K562 (cell line): ENCODE results near the gene ADGRB2. TPM values are rescaled to one million over a fixed set of nuclear protein-coding genes. Genes with fewer than 3 reads are reported as not detected.

ENCODE experiments used
- ARID1B ChIP-seq: fragments of 450-650 bp; IDR thresholded peaks from 2 replicates; pipeline ENCODE4 v1.6.1; 2016; ENCODE audit warnings: antibody characterized with exemption, mild to moderate bottlenecking, inconsistent platforms
- KHSRP ChIP-seq: fragments of 450-650 bp; IDR thresholded peaks from 2 replicates; pipeline ENCODE4 v1.6.1; 2017
- MCM3 ChIP-seq: fragments of 450-650 bp; IDR thresholded peaks from 2 replicates; pipeline ENCODE4 v1.6.1; 2016
- MYBL2 ChIP-seq, 2 experiments: fragments of 450-650 bp in 1 of 2; sonication (generic) in 1 of 2; formaldehyde crosslinking in 1 of 2; IDR thresholded peaks; 2 replicates each; pipeline versions ENCODE4 v1.6.1 to v1.8.1; 2017 to 2022; ENCODE audit warnings: borderline replicate concordance in 1 of 2, inconsistent platforms in 1 of 2, low read depth in 1 of 2, mild to moderate bottlenecking in 1 of 2, missing genetic modification reagents in 1 of 2, moderate library complexity in 1 of 2
- PHB2 ChIP-seq: fragments of 450-650 bp; IDR thresholded peaks from 2 replicates; pipeline ENCODE4 v1.6.1; 2017; ENCODE audit warnings: low read depth
- SLC30A9 ChIP-seq: fragments of 250-450 bp; sonication (Bioruptor Pico); IDR thresholded peaks from 2 replicates; pipeline ENCODE4 v1.8.0; 2022; ENCODE audit warnings: mild to moderate bottlenecking, moderate library complexity
- TRIM24 ChIP-seq, 2 experiments: fragments of 450-650 bp; IDR thresholded peaks; 2 replicates each; pipeline ENCODE4 v1.6.1; 2016
- YBX1 ChIP-seq: fragments of 450-650 bp; IDR thresholded peaks from 2 replicates; pipeline ENCODE4 v1.7.1; 2016; ENCODE audit warnings: mild to moderate bottlenecking
- polyA plus RNA-seq, 8 experiments: library from polyadenylated mRNA; depleted of rRNA in 4 of 8; stranded (reverse) in 5 of 8; unstranded in 3 of 8; fragments of >200 nt; fragmentation: Nextera tagmentation in 2 of 8; fragmentation: Illumina TruSeq in 1 of 8; extraction: Ambion mirVana in 2 of 8; extraction: Trizol in 1 of 8; gene quantifications; 2 replicates each; pipeline versions ENCODE4 v1.2.1 to v1.2.3, GENCODE V29; 2011 to 2014; ENCODE audit warnings: inconsistent platforms in 1 of 8, missing spikeins in 1 of 8
- total RNA-seq, 7 experiments: library from RNA; depleted of rRNA in 6 of 7; stranded (reverse); fragments of >200 nt in 6 of 7; fragmentation: Illumina TruSeq in 2 of 7; extraction: Trizol in 2 of 7; gene quantifications; 2 replicates each; pipeline versions ENCODE4 v1.2.1 to v1.2.3, GENCODE V29; 2011 to 2021; ENCODE audit warnings: low replicate concordance in 1 of 7
- TF ChIP-seq, protein P1 (sequence below): fragments of 200-600 bp; sonication (generic); IDR thresholded peaks from one replicate; pipeline ENCODE4 v1.6.1; 2012; ENCODE audit warnings: mild to moderate bottlenecking, low read depth, low read length, inconsistent platforms
- TF ChIP-seq, protein P2 (sequence below): sonication (generic); formaldehyde crosslinking; IDR thresholded peaks from 2 replicates; pipeline ENCODE4 v1.4.0; 2020; ENCODE audit warnings: mild to moderate bottlenecking, missing genetic modification reagents
- TF ChIP-seq, protein P3 (sequence below): fragments of 450-650 bp; IDR thresholded peaks from 2 replicates; pipeline ENCODE4 v1.6.1; 2016; ENCODE audit warnings: antibody characterized with exemption
- TF ChIP-seq, protein P4 (sequence below): sonication (generic); formaldehyde crosslinking; IDR thresholded peaks from 2 replicates; pipeline ENCODE4 v1.8.1; 2022; ENCODE audit warnings: missing genetic modification reagents

The ADGRB2 gene
- total and polyA plus RNA-seq, 9 of the 15 experiments (the other 6 are each of a cell fraction or from before 2014, with no cell fraction given), result 0.04 to 0.23 (median 0.20) TPM; not detected in 2

DNA sequence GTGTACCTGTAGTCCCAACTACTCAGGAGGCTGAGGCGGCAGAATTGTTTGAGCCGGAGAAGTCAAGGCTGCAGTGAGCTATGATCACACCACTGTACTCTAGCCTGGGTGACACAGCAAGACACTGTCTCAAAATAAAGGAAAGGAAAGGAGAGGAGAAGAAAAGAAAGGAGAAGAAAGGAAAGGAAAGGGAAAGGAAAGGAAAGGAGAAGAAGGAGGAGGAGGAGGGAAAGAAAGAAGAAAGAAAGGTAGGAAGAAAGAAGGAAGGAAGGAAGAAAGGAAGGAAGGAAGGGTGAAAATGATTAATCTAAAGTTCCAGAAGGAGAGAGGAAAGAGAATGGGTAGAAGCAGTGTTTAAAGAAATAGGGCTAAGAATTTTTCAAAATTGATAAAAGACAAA is 39.5 kb upstream of the ADGRB2 start (continued):
- TF ChIP-seq, protein P1, sequence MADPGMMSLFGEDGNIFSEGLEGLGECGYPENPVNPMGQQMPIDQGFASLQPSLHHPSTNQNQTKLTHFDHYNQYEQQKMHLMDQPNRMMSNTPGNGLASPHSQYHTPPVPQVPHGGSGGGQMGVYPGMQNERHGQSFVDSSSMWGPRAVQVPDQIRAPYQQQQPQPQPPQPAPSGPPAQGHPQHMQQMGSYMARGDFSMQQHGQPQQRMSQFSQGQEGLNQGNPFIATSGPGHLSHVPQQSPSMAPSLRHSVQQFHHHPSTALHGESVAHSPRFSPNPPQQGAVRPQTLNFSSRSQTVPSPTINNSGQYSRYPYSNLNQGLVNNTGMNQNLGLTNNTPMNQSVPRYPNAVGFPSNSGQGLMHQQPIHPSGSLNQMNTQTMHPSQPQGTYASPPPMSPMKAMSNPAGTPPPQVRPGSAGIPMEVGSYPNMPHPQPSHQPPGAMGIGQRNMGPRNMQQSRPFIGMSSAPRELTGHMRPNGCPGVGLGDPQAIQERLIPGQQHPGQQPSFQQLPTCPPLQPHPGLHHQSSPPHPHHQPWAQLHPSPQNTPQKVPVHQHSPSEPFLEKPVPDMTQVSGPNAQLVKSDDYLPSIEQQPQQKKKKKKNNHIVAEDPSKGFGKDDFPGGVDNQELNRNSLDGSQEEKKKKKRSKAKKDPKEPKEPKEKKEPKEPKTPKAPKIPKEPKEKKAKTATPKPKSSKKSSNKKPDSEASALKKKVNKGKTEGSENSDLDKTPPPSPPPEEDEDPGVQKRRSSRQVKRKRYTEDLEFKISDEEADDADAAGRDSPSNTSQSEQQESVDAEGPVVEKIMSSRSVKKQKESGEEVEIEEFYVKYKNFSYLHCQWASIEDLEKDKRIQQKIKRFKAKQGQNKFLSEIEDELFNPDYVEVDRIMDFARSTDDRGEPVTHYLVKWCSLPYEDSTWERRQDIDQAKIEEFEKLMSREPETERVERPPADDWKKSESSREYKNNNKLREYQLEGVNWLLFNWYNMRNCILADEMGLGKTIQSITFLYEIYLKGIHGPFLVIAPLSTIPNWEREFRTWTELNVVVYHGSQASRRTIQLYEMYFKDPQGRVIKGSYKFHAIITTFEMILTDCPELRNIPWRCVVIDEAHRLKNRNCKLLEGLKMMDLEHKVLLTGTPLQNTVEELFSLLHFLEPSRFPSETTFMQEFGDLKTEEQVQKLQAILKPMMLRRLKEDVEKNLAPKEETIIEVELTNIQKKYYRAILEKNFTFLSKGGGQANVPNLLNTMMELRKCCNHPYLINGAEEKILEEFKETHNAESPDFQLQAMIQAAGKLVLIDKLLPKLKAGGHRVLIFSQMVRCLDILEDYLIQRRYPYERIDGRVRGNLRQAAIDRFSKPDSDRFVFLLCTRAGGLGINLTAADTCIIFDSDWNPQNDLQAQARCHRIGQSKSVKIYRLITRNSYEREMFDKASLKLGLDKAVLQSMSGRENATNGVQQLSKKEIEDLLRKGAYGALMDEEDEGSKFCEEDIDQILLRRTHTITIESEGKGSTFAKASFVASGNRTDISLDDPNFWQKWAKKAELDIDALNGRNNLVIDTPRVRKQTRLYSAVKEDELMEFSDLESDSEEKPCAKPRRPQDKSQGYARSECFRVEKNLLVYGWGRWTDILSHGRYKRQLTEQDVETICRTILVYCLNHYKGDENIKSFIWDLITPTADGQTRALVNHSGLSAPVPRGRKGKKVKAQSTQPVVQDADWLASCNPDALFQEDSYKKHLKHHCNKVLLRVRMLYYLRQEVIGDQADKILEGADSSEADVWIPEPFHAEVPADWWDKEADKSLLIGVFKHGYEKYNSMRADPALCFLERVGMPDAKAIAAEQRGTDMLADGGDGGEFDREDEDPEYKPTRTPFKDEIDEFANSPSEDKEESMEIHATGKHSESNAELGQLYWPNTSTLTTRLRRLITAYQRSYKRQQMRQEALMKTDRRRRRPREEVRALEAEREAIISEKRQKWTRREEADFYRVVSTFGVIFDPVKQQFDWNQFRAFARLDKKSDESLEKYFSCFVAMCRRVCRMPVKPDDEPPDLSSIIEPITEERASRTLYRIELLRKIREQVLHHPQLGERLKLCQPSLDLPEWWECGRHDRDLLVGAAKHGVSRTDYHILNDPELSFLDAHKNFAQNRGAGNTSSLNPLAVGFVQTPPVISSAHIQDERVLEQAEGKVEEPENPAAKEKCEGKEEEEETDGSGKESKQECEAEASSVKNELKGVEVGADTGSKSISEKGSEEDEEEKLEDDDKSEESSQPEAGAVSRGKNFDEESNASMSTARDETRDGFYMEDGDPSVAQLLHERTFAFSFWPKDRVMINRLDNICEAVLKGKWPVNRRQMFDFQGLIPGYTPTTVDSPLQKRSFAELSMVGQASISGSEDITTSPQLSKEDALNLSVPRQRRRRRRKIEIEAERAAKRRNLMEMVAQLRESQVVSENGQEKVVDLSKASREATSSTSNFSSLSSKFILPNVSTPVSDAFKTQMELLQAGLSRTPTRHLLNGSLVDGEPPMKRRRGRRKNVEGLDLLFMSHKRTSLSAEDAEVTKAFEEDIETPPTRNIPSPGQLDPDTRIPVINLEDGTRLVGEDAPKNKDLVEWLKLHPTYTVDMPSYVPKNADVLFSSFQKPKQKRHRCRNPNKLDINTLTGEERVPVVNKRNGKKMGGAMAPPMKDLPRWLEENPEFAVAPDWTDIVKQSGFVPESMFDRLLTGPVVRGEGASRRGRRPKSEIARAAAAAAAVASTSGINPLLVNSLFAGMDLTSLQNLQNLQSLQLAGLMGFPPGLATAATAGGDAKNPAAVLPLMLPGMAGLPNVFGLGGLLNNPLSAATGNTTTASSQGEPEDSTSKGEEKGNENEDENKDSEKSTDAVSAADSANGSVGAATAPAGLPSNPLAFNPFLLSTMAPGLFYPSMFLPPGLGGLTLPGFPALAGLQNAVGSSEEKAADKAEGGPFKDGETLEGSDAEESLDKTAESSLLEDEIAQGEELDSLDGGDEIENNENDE, result no peak
- TF ChIP-seq, protein P2, sequence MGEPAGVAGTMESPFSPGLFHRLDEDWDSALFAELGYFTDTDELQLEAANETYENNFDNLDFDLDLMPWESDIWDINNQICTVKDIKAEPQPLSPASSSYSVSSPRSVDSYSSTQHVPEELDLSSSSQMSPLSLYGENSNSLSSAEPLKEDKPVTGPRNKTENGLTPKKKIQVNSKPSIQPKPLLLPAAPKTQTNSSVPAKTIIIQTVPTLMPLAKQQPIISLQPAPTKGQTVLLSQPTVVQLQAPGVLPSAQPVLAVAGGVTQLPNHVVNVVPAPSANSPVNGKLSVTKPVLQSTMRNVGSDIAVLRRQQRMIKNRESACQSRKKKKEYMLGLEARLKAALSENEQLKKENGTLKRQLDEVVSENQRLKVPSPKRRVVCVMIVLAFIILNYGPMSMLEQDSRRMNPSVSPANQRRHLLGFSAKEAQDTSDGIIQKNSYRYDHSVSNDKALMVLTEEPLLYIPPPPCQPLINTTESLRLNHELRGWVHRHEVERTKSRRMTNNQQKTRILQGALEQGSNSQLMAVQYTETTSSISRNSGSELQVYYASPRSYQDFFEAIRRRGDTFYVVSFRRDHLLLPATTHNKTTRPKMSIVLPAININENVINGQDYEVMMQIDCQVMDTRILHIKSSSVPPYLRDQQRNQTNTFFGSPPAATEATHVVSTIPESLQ (CRISPR knock-in tag), result no peak
- TF ChIP-seq MYBL2 (IDR thresholded peaks at IDR 0.05; ENCODE audit: low read depth) (peak; percentile 16; the same call in 1 of the 2 replicates), MYBL2 (CRISPR knock-in tag; IDR thresholded peaks at IDR 0.05; ENCODE audit: borderline replicate concordance) (no peak), SLC30A9 (CRISPR knock-in tag) (no peak), YBX1 (peak; percentile 79; the same call in 1 of the 2 replicates), TRIM24 (IDR thresholded peaks at IDR 0.05) (peak; percentile 10 to 28; a peak in 1 of 4 replicates), PHB2 (peak; percentile 70; the same call in 1 of the 2 replicates), ARID1B (0 out of 2 replicates have a peak, but pooled peaks have one; percentile 21), KHSRP (0 out of 2 replicates have a peak, but pooled peaks have one; percentile 28), MCM3 (0 out of 2 replicates have a peak, but pooled peaks have one; percentile 60)
- TF ChIP-seq, protein P3, sequence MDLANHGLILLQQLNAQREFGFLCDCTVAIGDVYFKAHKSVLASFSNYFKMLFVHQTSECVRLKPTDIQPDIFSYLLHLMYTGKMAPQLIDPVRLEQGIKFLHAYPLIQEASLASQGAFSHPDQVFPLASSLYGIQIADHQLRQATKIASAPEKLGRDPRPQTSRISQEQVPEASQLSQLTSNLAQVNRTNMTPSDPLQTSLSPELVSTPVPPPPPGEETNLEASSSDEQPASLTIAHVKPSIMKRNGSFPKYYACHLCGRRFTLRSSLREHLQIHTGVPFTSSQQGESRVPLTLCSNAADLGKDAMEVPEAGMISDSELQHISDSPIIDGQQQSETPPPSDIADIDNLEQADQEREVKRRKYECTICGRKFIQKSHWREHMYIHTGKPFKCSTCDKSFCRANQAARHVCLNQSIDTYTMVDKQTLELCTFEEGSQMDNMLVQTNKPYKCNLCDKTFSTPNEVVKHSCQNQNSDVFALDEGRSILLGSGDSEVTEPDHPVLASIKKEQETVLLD, result 0 out of 2 replicates have a peak, but pooled peaks have one; percentile 29
- TF ChIP-seq, protein P4, sequence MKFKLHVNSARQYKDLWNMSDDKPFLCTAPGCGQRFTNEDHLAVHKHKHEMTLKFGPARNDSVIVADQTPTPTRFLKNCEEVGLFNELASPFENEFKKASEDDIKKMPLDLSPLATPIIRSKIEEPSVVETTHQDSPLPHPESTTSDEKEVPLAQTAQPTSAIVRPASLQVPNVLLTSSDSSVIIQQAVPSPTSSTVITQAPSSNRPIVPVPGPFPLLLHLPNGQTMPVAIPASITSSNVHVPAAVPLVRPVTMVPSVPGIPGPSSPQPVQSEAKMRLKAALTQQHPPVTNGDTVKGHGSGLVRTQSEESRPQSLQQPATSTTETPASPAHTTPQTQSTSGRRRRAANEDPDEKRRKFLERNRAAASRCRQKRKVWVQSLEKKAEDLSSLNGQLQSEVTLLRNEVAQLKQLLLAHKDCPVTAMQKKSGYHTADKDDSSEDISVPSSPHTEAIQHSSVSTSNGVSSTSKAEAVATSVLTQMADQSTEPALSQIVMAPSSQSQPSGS (CRISPR knock-in tag), result no peak
